Measurements from ENCODE around the gene SPON1. TPM values are rescaled to one million over a fixed set of nuclear protein-coding genes. Genes with fewer than 3 reads are reported as not detected.
A peak's percentile ranks its signal among the peaks of the same experiment; 100 is the strongest.

The SPON1 gene
- total RNA-seq, 1 experiment from 2014 or later = 0.10 TPM

- ATAC-seq (no peak), DNase-seq (ENCODE audit: low read depth, low spot score) (no peak)
- ChIA-PET CTCF (interaction anchor here (0.6 to 1.5 kb wide), 2 partner anchors 38 to 142 kb away, joined by 3 read pairs; no protein-coding TSS in a partner anchor), POLR2A (interaction anchor here (0.5 kb wide), 1 partner anchor 8 kb away, joined by 3 read pairs; no protein-coding TSS in a partner anchor)
- no peak overlapping the region for H3K27ac ChIP-seq (ENCODE audit: low read length)
- TF ChIP-seq CTCF (IDR thresholded peaks at IDR 0.05) = no peak
- peak; percentile 63 for TF ChIP-seq TCF7L2 (IDR thresholded peaks at IDR 0.05; ENCODE audit: low read depth, low read length)
- BruUV-seq (replicated peaks) = no TSS peak
- H3K4me1 ChIP-seq (ENCODE audit: control insufficient read depth, insufficient read depth, low read length) = peaks cover 29% of the 10 kb centered on the region
- H3K27me3 ChIP-seq (ENCODE audit: control insufficient read depth, insufficient read depth, low read length) = no peaks in the 10 kb centered on the region
- no peaks in the 10 kb centered on the region for H3K9me3 ChIP-seq (ENCODE audit: control insufficient read depth, insufficient read depth, low read depth, low read length)
- no peaks in the 10 kb centered on the region for H3K36me3 ChIP-seq (ENCODE audit: control insufficient read depth, insufficient read depth, low read length)
- no peak overlapping the region for H3K4me3 ChIP-seq (ENCODE audit: low read depth in 2 of 2, low read length in 2 of 2)
- in situ Hi-C loops (cut with HindIII; ENCODE audit: low pct_unique_long_range_greater_than_20kb, low sequenced_read_pairs) = no loop called here
- intact Hi-C loops (cut with micrococcal nuclease; ENCODE audit: unreplicated experiment) = no loop called here
These were observed 350.4 kb downstream of the SPON1 start for GRCh38 chr11:14312736-14313438.

- ChIA-PET CTCF (no interaction called here), POLR2A (no interaction called here)
- DNase-seq (ENCODE audit: low read depth, low spot score) (no peak), ATAC-seq (no peak)
- Histone ChIP-seq H3K36me3 (ENCODE audit: control insufficient read depth, insufficient read depth, low read length) (no peaks in the 10 kb centered on the region), H3K27me3 (ENCODE audit: control insufficient read depth, insufficient read depth, low read length) (no peaks in the 10 kb centered on the region), H3K27ac (ENCODE audit: low read length) (no peak overlapping the region), H3K9me3 (ENCODE audit: control insufficient read depth, insufficient read depth, low read depth, low read length) (no peaks in the 10 kb centered on the region), H3K4me1 (ENCODE audit: control insufficient read depth, insufficient read depth, low read length) (peaks cover 29% of the 10 kb centered on the region), H3K4me3 (ENCODE audit: low read depth in 2 of 2, low read length in 2 of 2) (no peak overlapping the region)
- intact Hi-C loops (cut with micrococcal nuclease; ENCODE audit: unreplicated experiment) (no loop called here), in situ Hi-C loops (cut with HindIII; ENCODE audit: low pct_unique_long_range_greater_than_20kb, low sequenced_read_pairs) (no loop called here)
- BruUV-seq (replicated peaks) = no TSS peak
- TF ChIP-seq REST (IDR thresholded peaks at IDR 0.05; ENCODE audit: insufficient read depth in 1 of 2, low read depth in 2 of 2, low read length in 1 of 2) = no peak
- TF ChIP-seq CTCF (IDR thresholded peaks at IDR 0.05) = no peak
- TF ChIP-seq TCF7L2 (IDR thresholded peaks at IDR 0.05; ENCODE audit: low read depth, low read length) = no peak
- TF ChIP-seq POLR2AphosphoS5 (IDR thresholded peaks at IDR 0.05; ENCODE audit: low read depth, low read length) = no peak
- TF ChIP-seq SIN3A (IDR thresholded peaks at IDR 0.05; ENCODE audit: borderline replicate concordance, insufficient read depth, low read depth, low read length) = no peak
These were observed 351.6 kb downstream of the SPON1 start for GRCh38 chr11:14314127-14314526.
